CD4-positive, alpha-beta T cell treated with Interleukin-12 subunit alpha and Interleukin-12 subunit beta, for 1 hour (primary cell): Measurements from ENCODE around the gene MAD2L2.

ENCODE experiments used
- DNase-seq: peaks from one replicate; pipeline ENCODE4 v3.0.0-alpha.2; 2020

MAD2L2 gene

GRCh38 chr1:11704691-11705475 lies 23.9 kb upstream of the MAD2L2 start:
- DNase-seq = no peak

- no peak for DNase-seq
Measured at GRCh38 chr1:11704194-11704529, 23.2 kb upstream of the MAD2L2 start.

GRCh38 chr1:11703357-11704193 lies 22.6 kb upstream of the MAD2L2 start:
- DNase-seq = no peak

GRCh38 chr1:11701981-11702803 lies 21.2 kb upstream of the MAD2L2 start:
- no peak for DNase-seq

- no peak for DNase-seq
Measured at GRCh38 chr1:11701551-11701961, 20.6 kb upstream of the MAD2L2 start.

- DNase-seq = no peak
Measured at GRCh38 chr1:11700601-11701467, 19.9 kb upstream of the MAD2L2 start.

GRCh38 chr1:11697893-11698210 lies 16.9 kb upstream of the MAD2L2 start:
- no peak for DNase-seq

GRCh38 chr1:11697188-11697892 lies 16.4 kb upstream of the MAD2L2 start:
- DNase-seq = no peak

GRCh38 chr1:11695861-11696260 lies 14.9 kb upstream of the MAD2L2 start:
- no peak for DNase-seq

GRCh38 chr1:11693917-11694316 lies 13.0 kb upstream of the MAD2L2 start:
- DNase-seq = no peak

GRCh38 chr1:11693024-11693590 lies 12.2 kb upstream of the MAD2L2 start:
- peak; percentile 48 for DNase-seq

GRCh38 chr1:11691928-11692711 lies 11.2 kb upstream of the MAD2L2 start:
- no peak for DNase-seq

- DNase-seq = no peak
Measured at GRCh38 chr1:11691302-11691914, 10.5 kb upstream of the MAD2L2 start, which contains the start of gene DRAXIN. Gene DRAXIN, plus strand, starts transcription at chr1:11691710. Its CDS starts 14,549 bp downstream, at chr1:11706259.

- DNase-seq = no peak
Measured at GRCh38 chr1:11690397-11691301, 9.7 kb upstream of the MAD2L2 start.

- DNase-seq = no peak
Measured at GRCh38 chr1:11688506-11688905, 7.6 kb upstream of the MAD2L2 start.

GRCh38 chr1:11685210-11685752 lies 4.3 kb upstream of the MAD2L2 start:
- no peak for DNase-seq

- no peak for DNase-seq
Measured at GRCh38 chr1:11684070-11684469, 3.1 kb upstream of the MAD2L2 start.

GRCh38 chr1:11682799-11683198 lies 1.9 kb upstream of the MAD2L2 start:
- DNase-seq = no peak
